ENCODE data around the gene CCDC142.
A peak's percentile ranks its signal among the peaks of the same experiment; 100 is the strongest.
"Not testable (repeated sequence)": the region's sequence is repeated elsewhere in the genome, so short reads cannot be mapped to it uniquely, and the experiment has no call there.

The CCDC142 gene

GRCh38 chr2:74471332-74472065, 11.3 kb downstream of the CCDC142 start:
- peak; percentile 3; the same call in 2 of the 3 replicates for ATAC-seq
- TF ChIP-seq ZNF565 (CRISPR knock-in tag; conservative IDR thresholded peaks at IDR 0.05; ENCODE audit: low read depth): no peak
- no peak for TF ChIP-seq PATZ1 (CRISPR knock-in tag; IDR thresholded peaks at IDR 0.05; ENCODE audit: borderline replicate concordance)
- no peak for TF ChIP-seq TOX (CRISPR knock-in tag; IDR thresholded peaks at IDR 0.05; ENCODE audit: borderline replicate concordance)
- TF ChIP-seq ARNTL (CRISPR knock-in tag; IDR thresholded peaks at IDR 0.05; ENCODE audit: borderline replicate concordance, low read depth): no peak
- no peak for TF ChIP-seq POU6F1 (CRISPR knock-in tag; IDR thresholded peaks at IDR 0.05; ENCODE audit: borderline replicate concordance, low read depth)
- no peak for TF ChIP-seq ZC3H10 (CRISPR knock-in tag; IDR thresholded peaks at IDR 0.05)
- no peak for TF ChIP-seq ESRRG (CRISPR knock-in tag; IDR thresholded peaks at IDR 0.05)
- TF ChIP-seq BACH2 (CRISPR knock-in tag; IDR thresholded peaks at IDR 0.05; ENCODE audit: borderline replicate concordance): no peak
- TF ChIP-seq GLIS3 (CRISPR knock-in tag; IDR thresholded peaks at IDR 0.05): no peak
- TF ChIP-seq ZFP3 (CRISPR knock-in tag; IDR thresholded peaks at IDR 0.05): no peak
- no peak for TF ChIP-seq CSDC2 (CRISPR knock-in tag; IDR thresholded peaks at IDR 0.05)
- no peak for TF ChIP-seq SNAI2 (CRISPR knock-in tag; IDR thresholded peaks at IDR 0.05)
- TF ChIP-seq ZFP30 (CRISPR knock-in tag; IDR thresholded peaks at IDR 0.05): no peak

GRCh38 chr2:74470742-74471141, 12.1 kb downstream of the CCDC142 start:
- not testable (repeated sequence) for ATAC-seq

GRCh38 chr2:74464406-74464805, 18.4 kb downstream of the CCDC142 start:
- no peak for TF ChIP-seq ZNF565 (CRISPR knock-in tag; conservative IDR thresholded peaks at IDR 0.05; ENCODE audit: low read depth)
- no peak for TF ChIP-seq ZFP3 (CRISPR knock-in tag; IDR thresholded peaks at IDR 0.05)
- TF ChIP-seq RARB (CRISPR knock-in tag; IDR thresholded peaks at IDR 0.05): no peak
- no peak for TF ChIP-seq TOX (CRISPR knock-in tag; IDR thresholded peaks at IDR 0.05; ENCODE audit: borderline replicate concordance)
- no peak for TF ChIP-seq POU6F1 (CRISPR knock-in tag; IDR thresholded peaks at IDR 0.05; ENCODE audit: borderline replicate concordance, low read depth)
- TF ChIP-seq ESRRG (CRISPR knock-in tag; IDR thresholded peaks at IDR 0.05): no peak
- no peak for TF ChIP-seq ARNTL (CRISPR knock-in tag; IDR thresholded peaks at IDR 0.05; ENCODE audit: borderline replicate concordance, low read depth)
- no peak for TF ChIP-seq TCF4 (CRISPR knock-in tag; IDR thresholded peaks at IDR 0.05; ENCODE audit: borderline replicate concordance)
- ATAC-seq: peak; percentile 16

GRCh38 chr2:74462786-74463105, 20.1 kb downstream of the CCDC142 start:
- ATAC-seq: no peak
- TF ChIP-seq ZNF70 (CRISPR knock-in tag; IDR thresholded peaks at IDR 0.05) (no peak), TOX (CRISPR knock-in tag; IDR thresholded peaks at IDR 0.05; ENCODE audit: borderline replicate concordance) (no peak)

- no peak for ATAC-seq
- no peak for TF ChIP-seq CSRNP3 (CRISPR knock-in tag; IDR thresholded peaks at IDR 0.05)
Measured at GRCh38 chr2:74462054-74462785, 20.6 kb downstream of the CCDC142 start.
